ENCODE results near the gene NVL. TPM values are rescaled to one million over a fixed set of nuclear protein-coding genes. Genes with fewer than 3 reads are reported as not detected.

The NVL gene
- total and polyA plus RNA-seq, 2 of the 8 experiments (the other 6 are each of a cell fraction or from before 2014, with no cell fraction given) = 22.7 to 45.8 TPM

- TF ChIP-seq SIN3A (conservative IDR thresholded peaks at IDR 0.05 in 1 of 2, IDR thresholded peaks at IDR 0.05 in 1 of 2; ENCODE audit: low read depth in 1 of 2, low read length in 2 of 2) = no peak
- TF ChIP-seq NANOG (IDR thresholded peaks at IDR 0.05; ENCODE audit: insufficient read depth, low read depth, low read length, poor library complexity, severe bottlenecking) = no peak
- no peak for TF ChIP-seq E2F6 (IDR thresholded peaks at IDR 0.05)
- TF ChIP-seq TBP (IDR thresholded peaks at IDR 0.05; ENCODE audit: low read depth, low read length) = no peak
- TF ChIP-seq CTBP2 (IDR thresholded peaks at IDR 0.05; ENCODE audit: borderline replicate concordance, insufficient read depth, insufficient read length, low read length) = no peak
- no peak for TF ChIP-seq MAFK (IDR thresholded peaks at IDR 0.05; ENCODE audit: low read depth, low read length)
- no peak for TF ChIP-seq CHD2 (IDR thresholded peaks at IDR 0.05; ENCODE audit: low read length)
These were observed 38.4 kb upstream of the NVL start (continued) for GRCh38 chr1:224368409-224368808.

Measured in H1 (cell line).